Glutamatergic neuron (in vitro differentiated cells): Measurements from ENCODE around the gene STXBP5L. TPM values are rescaled to one million over a fixed set of nuclear protein-coding genes. Genes with fewer than 3 reads are reported as not detected.
"Not testable (repeated sequence)": the region's sequence is repeated elsewhere in the genome, so short reads cannot be mapped to it uniquely, and the experiment has no call there.

Experiments
- DNase-seq: peaks from one replicate; pipeline ENCODE4 v3.0.0; 2022
- H3K27ac Mint-ChIP-seq: one replicate; pipeline ENCODE4 v1.8.0; 2020; ENCODE audit warnings: mild to moderate bottlenecking, mixed read lengths, inconsistent platforms; ENCODE audit not compliant: unreplicated experiment
- H3K27me3 Mint-ChIP-seq: one replicate; pipeline ENCODE4 v1.8.0; 2020; ENCODE audit warnings: mild to moderate bottlenecking, moderate library complexity, mixed read lengths, inconsistent platforms; ENCODE audit not compliant: unreplicated experiment
- H3K36me3 Mint-ChIP-seq: one replicate; pipeline ENCODE4 v1.8.0; 2020; ENCODE audit warnings: mild to moderate bottlenecking, mixed read lengths, inconsistent platforms; ENCODE audit not compliant: unreplicated experiment
- H3K4me1 Mint-ChIP-seq: one replicate; pipeline ENCODE4 v1.8.0; 2020; ENCODE audit warnings: mild to moderate bottlenecking, low read depth, mixed read lengths, inconsistent platforms; ENCODE audit not compliant: unreplicated experiment
- H3K4me3 Mint-ChIP-seq: one replicate; pipeline ENCODE4 v1.8.0; 2020; ENCODE audit warnings: mild to moderate bottlenecking, mixed read lengths, inconsistent platforms; ENCODE audit not compliant: unreplicated experiment
- H3K9me3 Mint-ChIP-seq: one replicate; pipeline ENCODE4 v1.8.0; 2020; ENCODE audit warnings: mild to moderate bottlenecking, moderate library complexity, mixed read lengths, inconsistent platforms; ENCODE audit not compliant: unreplicated experiment
- total RNA-seq: library from RNA; stranded (reverse); fragmentation: NEBNext Ultra II Directional; extraction: Animal tissue kit (Norgen Biotek cat#: 25700); gene quantifications from one replicate; pipeline ENCODE4 v1.2.1, GENCODE V29; 2021; ENCODE audit not compliant: unreplicated experiment
- TF ChIP-seq, protein P1 (sequence below): fragments of 200-600 bp; sonication (generic); IDR thresholded peaks from one replicate; pipeline ENCODE4 v1.5.0; 2021; ENCODE audit not compliant: partially characterized antibody, unreplicated experiment

Gene STXBP5L
- total RNA-seq, 1 donor from 2014 or later, result 54.7 TPM

- DNase-seq, result no peak
- Mint-ChIP-seq H3K4me3 (no peak overlapping the region), H3K27me3 (no peaks in the 10 kb centered on the region), H3K27ac (no peak overlapping the region), H3K9me3 (no peaks in the 10 kb centered on the region), H3K36me3 (no peaks in the 10 kb centered on the region), H3K4me1 (no peaks in the 10 kb centered on the region)
- TF ChIP-seq, protein P1, sequence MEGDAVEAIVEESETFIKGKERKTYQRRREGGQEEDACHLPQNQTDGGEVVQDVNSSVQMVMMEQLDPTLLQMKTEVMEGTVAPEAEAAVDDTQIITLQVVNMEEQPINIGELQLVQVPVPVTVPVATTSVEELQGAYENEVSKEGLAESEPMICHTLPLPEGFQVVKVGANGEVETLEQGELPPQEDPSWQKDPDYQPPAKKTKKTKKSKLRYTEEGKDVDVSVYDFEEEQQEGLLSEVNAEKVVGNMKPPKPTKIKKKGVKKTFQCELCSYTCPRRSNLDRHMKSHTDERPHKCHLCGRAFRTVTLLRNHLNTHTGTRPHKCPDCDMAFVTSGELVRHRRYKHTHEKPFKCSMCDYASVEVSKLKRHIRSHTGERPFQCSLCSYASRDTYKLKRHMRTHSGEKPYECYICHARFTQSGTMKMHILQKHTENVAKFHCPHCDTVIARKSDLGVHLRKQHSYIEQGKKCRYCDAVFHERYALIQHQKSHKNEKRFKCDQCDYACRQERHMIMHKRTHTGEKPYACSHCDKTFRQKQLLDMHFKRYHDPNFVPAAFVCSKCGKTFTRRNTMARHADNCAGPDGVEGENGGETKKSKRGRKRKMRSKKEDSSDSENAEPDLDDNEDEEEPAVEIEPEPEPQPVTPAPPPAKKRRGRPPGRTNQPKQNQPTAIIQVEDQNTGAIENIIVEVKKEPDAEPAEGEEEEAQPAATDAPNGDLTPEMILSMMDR, result no peak
Observed at GRCh38 chr3:121155028-121155427, 247.0 kb downstream of the STXBP5L start.

DNA sequence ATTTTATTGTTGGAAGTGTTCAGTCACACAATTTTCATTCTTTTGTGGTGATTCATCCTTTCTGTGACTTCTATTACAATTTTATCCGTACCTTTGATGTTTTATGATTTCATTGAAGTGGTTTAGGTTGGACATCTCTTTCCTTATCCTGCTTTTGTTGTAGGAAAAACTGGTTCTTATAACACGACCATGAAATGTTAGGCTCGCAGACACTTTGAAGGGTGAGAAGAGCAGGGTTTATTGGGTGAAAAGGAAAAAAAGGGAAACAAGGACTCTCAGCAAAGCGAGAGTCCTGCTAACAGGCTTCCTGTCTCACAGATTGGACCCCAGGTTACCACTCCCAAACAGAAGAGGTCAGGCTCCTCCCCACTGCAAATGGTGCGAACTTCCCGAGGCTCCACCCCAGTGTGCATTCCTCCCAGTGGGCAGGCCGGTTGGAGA is 257.4 kb downstream of the STXBP5L start:
- Mint-ChIP-seq H3K4me1 (no peaks in the 10 kb centered on the region), H3K27ac (no peak overlapping the region), H3K27me3 (no peaks in the 10 kb centered on the region), H3K9me3 (peaks cover 9% of the 10 kb centered on the region), H3K4me3 (no peak overlapping the region), H3K36me3 (peaks cover 43% of the 10 kb centered on the region)
- TF ChIP-seq, protein P1, result no peak
- DNase-seq, result no peak

- DNase-seq, result no peak
- H3K9me3 Mint-ChIP-seq, result peaks cover 20% of the 10 kb centered on the region
- H3K27ac Mint-ChIP-seq, result no peak overlapping the region
- H3K27me3 Mint-ChIP-seq, result no peaks in the 10 kb centered on the region
- TF ChIP-seq, protein P1, result no peak
- peaks cover 60% of the 10 kb centered on the region for H3K36me3 Mint-ChIP-seq
- no peak overlapping the region for H3K4me3 Mint-ChIP-seq
- H3K4me1 Mint-ChIP-seq, result no peaks in the 10 kb centered on the region
Observed at GRCh38 chr3:121167374-121168139, 259.6 kb downstream of the STXBP5L start.

DNA sequence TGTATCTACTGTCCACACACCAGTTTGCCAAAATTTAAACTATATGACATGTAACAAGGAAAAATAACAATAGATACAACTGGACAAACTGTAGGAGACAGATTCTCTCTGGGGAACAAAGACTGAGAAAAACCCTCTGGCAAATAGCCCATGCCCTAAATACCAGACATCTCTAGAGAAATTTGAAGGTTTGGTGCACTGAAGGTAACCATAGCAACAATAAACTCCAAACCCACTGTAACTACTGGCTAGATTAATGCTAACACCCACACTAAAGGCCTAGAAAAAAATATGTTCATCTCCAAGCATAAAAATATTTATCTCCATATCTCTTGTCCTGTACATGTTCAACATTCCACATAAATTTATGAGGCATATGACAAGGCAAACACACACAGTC is 267.1 kb downstream of the STXBP5L start:
- H3K27me3 Mint-ChIP-seq, result no peaks in the 10 kb centered on the region
- no peak for DNase-seq
- no peak overlapping the region for H3K27ac Mint-ChIP-seq
- no peak overlapping the region for H3K4me3 Mint-ChIP-seq
- H3K36me3 Mint-ChIP-seq, result peaks cover 48% of the 10 kb centered on the region
- no peaks in the 10 kb centered on the region for H3K4me1 Mint-ChIP-seq
- TF ChIP-seq, protein P1, result no peak
- H3K9me3 Mint-ChIP-seq, result peaks cover 20% of the 10 kb centered on the region

DNA sequence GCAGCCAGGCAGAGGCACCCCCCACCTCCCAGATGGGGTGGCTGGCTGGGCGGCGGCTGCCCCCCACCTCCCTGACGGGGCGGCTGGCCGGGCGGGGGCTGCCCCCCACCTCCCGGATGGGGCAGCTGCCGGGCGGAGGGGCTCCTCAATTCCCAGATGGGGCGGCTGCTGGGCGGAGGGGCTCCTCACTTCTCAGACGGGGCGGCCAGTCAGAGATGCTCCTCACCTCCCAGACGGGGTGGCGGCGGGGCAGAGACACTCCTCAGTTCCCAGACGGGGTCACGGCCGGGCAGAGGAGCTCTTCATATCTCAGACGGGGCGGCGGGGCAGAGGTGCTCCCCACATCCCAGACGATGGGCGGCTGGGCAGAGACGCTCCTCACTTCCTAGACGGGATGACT is 282.6 kb downstream of the STXBP5L start:
- peaks cover 24% of the 10 kb centered on the region for H3K9me3 Mint-ChIP-seq
- not testable (repeated sequence) for H3K4me1 Mint-ChIP-seq, H3K27ac Mint-ChIP-seq, H3K27me3 Mint-ChIP-seq, DNase-seq, H3K4me3 Mint-ChIP-seq
- H3K36me3 Mint-ChIP-seq, result peaks cover 40% of the 10 kb centered on the region
